ENCODE data around the gene ADCY7. TPM values are rescaled to one million over a fixed set of nuclear protein-coding genes. Genes with fewer than 3 reads are reported as not detected.

Gene ADCY7
- total RNA-seq, 2 experiments from 2014 or later: 131 to 232 TPM

- H3K36me3 Mint-ChIP-seq: no peaks in the 10 kb centered on the region
- DNase-seq (no peak), ATAC-seq (no peak)
- H3K4me3 Mint-ChIP-seq: no peak overlapping the region
- H3K27me3 Mint-ChIP-seq: peaks cover 5% of the 10 kb centered on the region
- no peak overlapping the region for H3K27ac Mint-ChIP-seq
- peaks cover 5% of the 10 kb centered on the region for H3K4me1 Mint-ChIP-seq
- CTCF ChIA-PET: no interaction called here
- no peaks in the 10 kb centered on the region for H3K9me3 Mint-ChIP-seq (ENCODE audit: low read depth)
Measured at GRCh38 chr16:50254072-50254471, 12.3 kb upstream of the ADCY7 start.

- peaks cover 5% of the 10 kb centered on the region for H3K27me3 Mint-ChIP-seq
- ATAC-seq: no peak
- H3K9me3 Mint-ChIP-seq (ENCODE audit: low read depth): no peaks in the 10 kb centered on the region
- no peak overlapping the region for H3K4me3 Mint-ChIP-seq
- no peak for DNase-seq
- peaks cover 1% of the 10 kb centered on the region for H3K36me3 Mint-ChIP-seq
- CTCF ChIA-PET: interaction anchor here (1.3 to 1.6 kb wide), 2 partner anchors 10 to 71 kb away, joined by 4 to 6 read pairs; no protein-coding TSS in a partner anchor
- no peak overlapping the region for H3K27ac Mint-ChIP-seq
- peaks cover 2% of the 10 kb centered on the region for H3K4me1 Mint-ChIP-seq
Measured at GRCh38 chr16:50255538-50255937, 10.8 kb upstream of the ADCY7 start.

GRCh38 chr16:50256604-50257003 is 9.7 kb upstream of the ADCY7 start:
- Mint-ChIP-seq H3K4me3 (no peak overlapping the region), H3K4me1 (peaks cover 4% of the 10 kb centered on the region), H3K36me3 (peaks cover 2% of the 10 kb centered on the region), H3K9me3 (ENCODE audit: low read depth) (no peaks in the 10 kb centered on the region), H3K27ac (no peak overlapping the region), H3K27me3 (peaks cover 5% of the 10 kb centered on the region)
- CTCF ChIA-PET: no interaction called here
- no peak for DNase-seq
- ATAC-seq: no peak

GRCh38 chr16:50257876-50258275 is 8.5 kb upstream of the ADCY7 start:
- no peak overlapping the region for H3K27ac Mint-ChIP-seq
- H3K27me3 Mint-ChIP-seq: peaks cover 5% of the 10 kb centered on the region
- H3K9me3 Mint-ChIP-seq (ENCODE audit: low read depth): no peaks in the 10 kb centered on the region
- peaks cover 2% of the 10 kb centered on the region for H3K36me3 Mint-ChIP-seq
- H3K4me1 Mint-ChIP-seq: peaks cover 14% of the 10 kb centered on the region
- CTCF ChIA-PET: interaction anchor here (1.0 to 1.8 kb wide), 4 partner anchors 12 to 233 kb away, joined by 3 to 6 read pairs (median 3); partner anchors contain the start of gene CNEP1R1
- no peak overlapping the region for H3K4me3 Mint-ChIP-seq
- no peak for ATAC-seq
- no peak for DNase-seq

GRCh38 chr16:50259334-50260205 is 6.8 kb upstream of the ADCY7 start:
- ATAC-seq (no peak), DNase-seq (peak; percentile 35)
- Mint-ChIP-seq H3K36me3 (peaks cover 4% of the 10 kb centered on the region), H3K4me3 (no peak overlapping the region), H3K4me1 (peaks cover 31% of the 10 kb centered on the region), H3K27me3 (peaks cover 5% of the 10 kb centered on the region), H3K27ac (no peak overlapping the region), H3K9me3 (ENCODE audit: low read depth) (no peaks in the 10 kb centered on the region)
- CTCF ChIA-PET: interaction anchor here (1.0 to 1.8 kb wide), 3 partner anchors 12 to 234 kb away, joined by 3 to 6 read pairs (median 3); partner anchors contain the start of gene CNEP1R1

- peaks cover 40% of the 10 kb centered on the region for H3K4me1 Mint-ChIP-seq
- ATAC-seq (no peak), DNase-seq (no peak)
- H3K9me3 Mint-ChIP-seq (ENCODE audit: low read depth): no peaks in the 10 kb centered on the region
- CTCF ChIA-PET: interaction anchor here (1.0 to 1.3 kb wide), 4 partner anchors 13 to 50 kb away, joined by 3 to 5 read pairs (median 4); no protein-coding TSS in a partner anchor
- no peak overlapping the region for H3K27ac Mint-ChIP-seq
- peaks cover 4% of the 10 kb centered on the region for H3K36me3 Mint-ChIP-seq
- H3K27me3 Mint-ChIP-seq: peaks cover 5% of the 10 kb centered on the region
- no peak overlapping the region for H3K4me3 Mint-ChIP-seq
Measured at GRCh38 chr16:50260206-50261159, 5.9 kb upstream of the ADCY7 start.

GRCh38 chr16:50261160-50261706 is 5.1 kb upstream of the ADCY7 start:
- CTCF ChIA-PET: interaction anchor here (1.0 to 1.3 kb wide), 3 partner anchors 13 to 51 kb away, joined by 3 to 5 read pairs (median 5); no protein-coding TSS in a partner anchor
- DNase-seq (no peak), ATAC-seq (no peak)
- Mint-ChIP-seq H3K36me3 (peaks cover 4% of the 10 kb centered on the region), H3K27ac (no peak overlapping the region), H3K4me1 (peaks cover 47% of the 10 kb centered on the region), H3K9me3 (ENCODE audit: low read depth) (no peaks in the 10 kb centered on the region), H3K4me3 (no peak overlapping the region), H3K27me3 (peaks cover under 1% of the 10 kb centered on the region)

- no peak overlapping the region for H3K4me3 Mint-ChIP-seq
- H3K36me3 Mint-ChIP-seq: peaks cover 5% of the 10 kb centered on the region
- CTCF ChIA-PET: interaction anchor here (1.2 to 1.3 kb wide), 2 partner anchors 13 to 51 kb away, joined by 5 read pairs; no protein-coding TSS in a partner anchor
- ATAC-seq: no peak
- no peaks in the 10 kb centered on the region for H3K9me3 Mint-ChIP-seq (ENCODE audit: low read depth)
- H3K27ac Mint-ChIP-seq: no peak overlapping the region
- peaks cover 48% of the 10 kb centered on the region for H3K4me1 Mint-ChIP-seq
- DNase-seq: no peak
- no peaks in the 10 kb centered on the region for H3K27me3 Mint-ChIP-seq
Measured at GRCh38 chr16:50261707-50262235, 4.6 kb upstream of the ADCY7 start.

GRCh38 chr16:50263060-50263909 is 3.1 kb upstream of the ADCY7 start:
- CTCF ChIA-PET: interaction anchor here (0.9 to 1.4 kb wide), 2 partner anchors 21 to 53 kb away, joined by 3 read pairs; no protein-coding TSS in a partner anchor
- peak overlapping the region; percentile 99 for H3K27ac Mint-ChIP-seq
- H3K27me3 Mint-ChIP-seq: no peaks in the 10 kb centered on the region
- DNase-seq (no peak), ATAC-seq (no peak)
- peaks cover 10% of the 10 kb centered on the region for H3K36me3 Mint-ChIP-seq
- no peak overlapping the region for H3K4me3 Mint-ChIP-seq
- H3K9me3 Mint-ChIP-seq (ENCODE audit: low read depth): no peaks in the 10 kb centered on the region
- H3K4me1 Mint-ChIP-seq: peaks cover 54% of the 10 kb centered on the region

- no peaks in the 10 kb centered on the region for H3K9me3 Mint-ChIP-seq (ENCODE audit: low read depth)
- peaks cover 16% of the 10 kb centered on the region for H3K36me3 Mint-ChIP-seq
- H3K4me3 Mint-ChIP-seq: no peak overlapping the region
- peaks cover 62% of the 10 kb centered on the region for H3K4me1 Mint-ChIP-seq
- ATAC-seq: peak; percentile 29
- peak overlapping the region; percentile 99 for H3K27ac Mint-ChIP-seq
- H3K27me3 Mint-ChIP-seq: no peaks in the 10 kb centered on the region
- peak; percentile 72 for DNase-seq
- CTCF ChIA-PET: interaction anchor here (0.7 to 3.7 kb wide), 8 partner anchors 10 to 482 kb away, joined by 3 to 27 read pairs (median 4); no protein-coding TSS in a partner anchor
Measured at GRCh38 chr16:50263940-50264929, 2.1 kb upstream of the ADCY7 start.

GRCh38 chr16:50265260-50265659 is 1.1 kb upstream of the ADCY7 start:
- Mint-ChIP-seq H3K27me3 (no peaks in the 10 kb centered on the region), H3K36me3 (peaks cover 18% of the 10 kb centered on the region), H3K4me1 (peaks cover 72% of the 10 kb centered on the region), H3K27ac (peak overlapping the region; percentile 99), H3K4me3 (peak overlapping the region; percentile 34), H3K9me3 (ENCODE audit: low read depth) (no peaks in the 10 kb centered on the region)
- ATAC-seq (no peak), DNase-seq (peak; percentile 57)
- CTCF ChIA-PET: interaction anchor here (1.0 to 3.7 kb wide), 6 partner anchors 9 to 88 kb away, joined by 3 to 27 read pairs (median 9); no protein-coding TSS in a partner anchor
